MM.1S (cell line): Measurements from ENCODE around the gene DNAI4.

Experiments
- DNase-seq: peaks from one replicate; pipeline ENCODE4 v3.0.0-alpha.2; 2015
- H2AFZ ChIP-seq: fragments of 300-600 bp; sonication (generic); 2 replicates; pipeline ENCODE4 v1.6.0; 2016; ENCODE audit warnings: antibody characterized with exemption, low read length
- H3F3A ChIP-seq: fragments of 300-600 bp; sonication (generic); 2 replicates; pipeline ENCODE4 v1.6.1; 2016; ENCODE audit warnings: mild to moderate bottlenecking, antibody characterized with exemption, low read length, moderate library complexity, mixed read lengths; ENCODE audit not compliant: insufficient read depth
- H3K27ac ChIP-seq: fragments of 300-600 bp; sonication (generic); 2 replicates; pipeline ENCODE4 v1.5.1; 2016; ENCODE audit warnings: mild to moderate bottlenecking, low read length
- H3K27me3 ChIP-seq: fragments of 300-600 bp; sonication (generic); replicated peaks from 2 replicates; pipeline ENCODE4 v1.6.0; 2016; ENCODE audit warnings: low read length; ENCODE audit not compliant: insufficient read depth
- H3K36me3 ChIP-seq: fragments of 300-600 bp; sonication (generic); replicated peaks from 2 replicates; pipeline ENCODE4 v1.6.1; 2016; ENCODE audit warnings: mild to moderate bottlenecking, low read length, mixed read lengths; ENCODE audit not compliant: insufficient read depth
- H3K4me1 ChIP-seq: fragments of 300-600 bp; sonication (generic); 2 replicates; pipeline ENCODE4 v1.6.1; 2016; ENCODE audit warnings: low read length, mixed read lengths
- H3K4me2 ChIP-seq: fragments of 300-600 bp; sonication (generic); 2 replicates; pipeline ENCODE4 v1.6.0; 2016; ENCODE audit warnings: low read depth, low read length
- H3K4me3 ChIP-seq: fragments of 300-600 bp; sonication (generic); 2 replicates; pipeline ENCODE4 v1.5.1; 2016; ENCODE audit warnings: low read length, mixed read lengths
- H3K79me2 ChIP-seq: fragments of 300-600 bp; sonication (generic); 2 replicates; pipeline ENCODE4 v1.6.1; 2016; ENCODE audit warnings: mixed run types, low read length, mixed read lengths
- H3K9ac ChIP-seq: fragments of 300-600 bp; sonication (generic); 2 replicates; pipeline ENCODE4 v1.6.1; 2016; ENCODE audit warnings: low read length, mixed read lengths
- H3K9me2 ChIP-seq: fragments of 300-600 bp; sonication (generic); replicated peaks from 2 replicates; pipeline ENCODE4 v1.6.1; 2016; ENCODE audit warnings: mild to moderate bottlenecking, low read length, mixed read lengths; ENCODE audit not compliant: insufficient read depth
- H3K9me3 ChIP-seq: fragments of 300-600 bp; sonication (generic); replicated peaks from 2 replicates; pipeline ENCODE4 v1.6.1; 2016; ENCODE audit warnings: mild to moderate bottlenecking, low read length, mixed read lengths; ENCODE audit not compliant: insufficient read depth
- H4K20me1 ChIP-seq: fragments of 300-600 bp; sonication (generic); 2 replicates; pipeline ENCODE4 v1.6.1; 2016; ENCODE audit warnings: mild to moderate bottlenecking, low read length, moderate library complexity, mixed read lengths; ENCODE audit not compliant: insufficient read depth
- EZH2 ChIP-seq: fragments of 300-600 bp; sonication (generic); optimal IDR thresholded peaks from 2 replicates; pipeline ENCODE3; 2017; ENCODE audit warnings: low read depth, mild to moderate bottlenecking, antibody characterized with exemption, low read length, mixed read lengths
- EZH2phosphoT487 ChIP-seq: fragments of 300-600 bp; sonication (generic); IDR thresholded peaks from 2 replicates; pipeline ENCODE4 v1.6.1; 2018; ENCODE audit warnings: antibody characterized with exemption, low read length
- TF ChIP-seq, protein P1 (sequence below): fragments of 300-600 bp; sonication (generic); IDR thresholded peaks from 2 replicates; pipeline ENCODE4 v1.5.1; 2016; ENCODE audit warnings: antibody characterized with exemption, low read length, mixed read lengths

The DNAI4 gene

GRCh38 chr1:66779475-66780078 is 145.1 kb downstream of the DNAI4 start:
- H3K27me3 ChIP-seq: no peaks in the 10 kb centered on the region
- H3K79me2 ChIP-seq: no peaks in the 10 kb centered on the region
- H3K9me3 ChIP-seq: no peaks in the 10 kb centered on the region
- H3K27ac ChIP-seq: peak overlapping the region; percentile 70
- peak overlapping the region; percentile 62 for H3K4me3 ChIP-seq
- DNase-seq: peak; percentile 58
- H3K9ac ChIP-seq: peak overlapping the region; percentile 47; the same call in 1 of the 2 replicates
- H3K36me3 ChIP-seq: no peaks in the 10 kb centered on the region
- H2AFZ ChIP-seq: peak overlapping the region; percentile 55
- no peaks in the 10 kb centered on the region for H4K20me1 ChIP-seq
- peak overlapping the region; percentile 75 for H3K4me2 ChIP-seq
- no peaks in the 10 kb centered on the region for H3K9me2 ChIP-seq
- TF ChIP-seq, protein P1, sequence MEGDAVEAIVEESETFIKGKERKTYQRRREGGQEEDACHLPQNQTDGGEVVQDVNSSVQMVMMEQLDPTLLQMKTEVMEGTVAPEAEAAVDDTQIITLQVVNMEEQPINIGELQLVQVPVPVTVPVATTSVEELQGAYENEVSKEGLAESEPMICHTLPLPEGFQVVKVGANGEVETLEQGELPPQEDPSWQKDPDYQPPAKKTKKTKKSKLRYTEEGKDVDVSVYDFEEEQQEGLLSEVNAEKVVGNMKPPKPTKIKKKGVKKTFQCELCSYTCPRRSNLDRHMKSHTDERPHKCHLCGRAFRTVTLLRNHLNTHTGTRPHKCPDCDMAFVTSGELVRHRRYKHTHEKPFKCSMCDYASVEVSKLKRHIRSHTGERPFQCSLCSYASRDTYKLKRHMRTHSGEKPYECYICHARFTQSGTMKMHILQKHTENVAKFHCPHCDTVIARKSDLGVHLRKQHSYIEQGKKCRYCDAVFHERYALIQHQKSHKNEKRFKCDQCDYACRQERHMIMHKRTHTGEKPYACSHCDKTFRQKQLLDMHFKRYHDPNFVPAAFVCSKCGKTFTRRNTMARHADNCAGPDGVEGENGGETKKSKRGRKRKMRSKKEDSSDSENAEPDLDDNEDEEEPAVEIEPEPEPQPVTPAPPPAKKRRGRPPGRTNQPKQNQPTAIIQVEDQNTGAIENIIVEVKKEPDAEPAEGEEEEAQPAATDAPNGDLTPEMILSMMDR: no peak
- no peak for TF ChIP-seq EZH2phosphoT487
- TF ChIP-seq EZH2: no peak
- peaks cover 20% of the 10 kb centered on the region for H3K4me1 ChIP-seq
- peaks cover 18% of the 10 kb centered on the region for H3F3A ChIP-seq

DNA sequence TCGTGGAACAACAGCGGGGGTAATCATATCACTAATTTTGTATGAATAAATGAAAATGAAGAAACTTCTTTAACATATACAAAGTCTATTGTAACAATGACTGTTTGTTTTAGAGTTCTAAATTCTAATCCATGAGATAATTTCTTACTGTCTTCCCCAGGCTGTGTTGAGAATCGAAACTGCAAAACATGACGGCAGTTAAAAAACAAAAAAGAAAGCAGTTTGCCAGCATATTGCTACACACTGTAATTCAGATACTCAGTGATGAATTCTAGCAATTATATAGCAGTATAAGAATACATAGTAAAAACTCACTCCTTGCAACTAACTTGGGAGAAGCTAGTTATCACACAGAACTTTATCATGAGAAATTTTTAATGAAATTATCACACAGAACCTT is 145.7 kb downstream of the DNAI4 start:
- H3F3A ChIP-seq: peaks cover 18% of the 10 kb centered on the region
- no peak for TF ChIP-seq EZH2phosphoT487
- TF ChIP-seq, protein P1: no peak
- no peak for TF ChIP-seq EZH2
- no peaks in the 10 kb centered on the region for H3K36me3 ChIP-seq
- peak overlapping the region; percentile 70 for H3K27ac ChIP-seq
- no peaks in the 10 kb centered on the region for H3K9me2 ChIP-seq
- peaks cover 20% of the 10 kb centered on the region for H3K4me1 ChIP-seq
- H3K27me3 ChIP-seq: no peaks in the 10 kb centered on the region
- peak overlapping the region; percentile 75 for H3K4me2 ChIP-seq
- no peaks in the 10 kb centered on the region for H3K79me2 ChIP-seq
- peak overlapping the region; percentile 62 for H3K4me3 ChIP-seq
- peak overlapping the region; percentile 47; the same call in 1 of the 2 replicates for H3K9ac ChIP-seq
- peak; percentile 57 for DNase-seq
- H3K9me3 ChIP-seq: no peaks in the 10 kb centered on the region
- H2AFZ ChIP-seq: peak overlapping the region; percentile 55
- no peaks in the 10 kb centered on the region for H4K20me1 ChIP-seq

DNA sequence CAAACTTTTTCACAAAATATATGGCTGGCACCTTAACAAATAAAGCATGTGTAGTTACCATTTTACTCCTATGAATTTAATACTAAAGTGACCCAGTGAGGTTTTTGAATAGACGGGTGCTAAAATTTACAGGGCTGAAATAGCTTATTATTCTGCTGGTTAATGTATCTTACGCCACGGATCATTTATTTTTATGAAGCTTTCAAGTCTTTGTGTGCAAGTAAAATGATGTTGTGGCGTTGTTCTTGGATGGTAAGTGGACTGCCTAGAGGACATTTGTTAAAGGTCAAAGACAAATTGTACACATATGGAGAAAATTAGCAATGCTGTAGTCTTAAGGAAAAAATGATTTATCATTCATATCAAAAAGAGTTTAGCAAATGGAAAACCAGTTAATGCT is 146.4 kb downstream of the DNAI4 start:
- Histone ChIP-seq H3K27me3 (no peaks in the 10 kb centered on the region), H3K79me2 (no peaks in the 10 kb centered on the region), H3F3A (peaks cover 18% of the 10 kb centered on the region), H3K36me3 (no peaks in the 10 kb centered on the region), H3K9me3 (no peaks in the 10 kb centered on the region), H2AFZ (no peak overlapping the region), H4K20me1 (no peaks in the 10 kb centered on the region), H3K4me3 (peak overlapping the region; percentile 62; the same call in 1 of the 2 replicates), H3K9ac (peak overlapping the region; percentile 47; the same call in 1 of the 2 replicates), H3K4me1 (peaks cover 20% of the 10 kb centered on the region), H3K9me2 (no peaks in the 10 kb centered on the region), H3K4me2 (peak overlapping the region; percentile 75), H3K27ac (peak overlapping the region; percentile 70; the same call in 1 of the 2 replicates)
- DNase-seq: no peak
- TF ChIP-seq, protein P1: no peak
- TF ChIP-seq EZH2: no peak
- no peak for TF ChIP-seq EZH2phosphoT487
